ENCODE results near the gene PLXNA1.

- TF ChIP-seq, protein P1, sequence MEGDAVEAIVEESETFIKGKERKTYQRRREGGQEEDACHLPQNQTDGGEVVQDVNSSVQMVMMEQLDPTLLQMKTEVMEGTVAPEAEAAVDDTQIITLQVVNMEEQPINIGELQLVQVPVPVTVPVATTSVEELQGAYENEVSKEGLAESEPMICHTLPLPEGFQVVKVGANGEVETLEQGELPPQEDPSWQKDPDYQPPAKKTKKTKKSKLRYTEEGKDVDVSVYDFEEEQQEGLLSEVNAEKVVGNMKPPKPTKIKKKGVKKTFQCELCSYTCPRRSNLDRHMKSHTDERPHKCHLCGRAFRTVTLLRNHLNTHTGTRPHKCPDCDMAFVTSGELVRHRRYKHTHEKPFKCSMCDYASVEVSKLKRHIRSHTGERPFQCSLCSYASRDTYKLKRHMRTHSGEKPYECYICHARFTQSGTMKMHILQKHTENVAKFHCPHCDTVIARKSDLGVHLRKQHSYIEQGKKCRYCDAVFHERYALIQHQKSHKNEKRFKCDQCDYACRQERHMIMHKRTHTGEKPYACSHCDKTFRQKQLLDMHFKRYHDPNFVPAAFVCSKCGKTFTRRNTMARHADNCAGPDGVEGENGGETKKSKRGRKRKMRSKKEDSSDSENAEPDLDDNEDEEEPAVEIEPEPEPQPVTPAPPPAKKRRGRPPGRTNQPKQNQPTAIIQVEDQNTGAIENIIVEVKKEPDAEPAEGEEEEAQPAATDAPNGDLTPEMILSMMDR (conservative IDR thresholded peaks at IDR 0.05; ENCODE audit: low read length), result no peak
- no peak for TF ChIP-seq EZH2phosphoT487 (IDR thresholded peaks at IDR 0.05; ENCODE audit: borderline replicate concordance)
Observed at GRCh38 chr3:126976906-126977305, 6.0 kb upstream of the PLXNA1 start.

Measured in Loucy (cell line).